Suprapubic skin (tissue), 4 donors: ENCODE data around the gene CREB5. TPM values are rescaled to one million over a fixed set of nuclear protein-coding genes. Genes with fewer than 3 reads are reported as not detected.

Source experiments
- DNase-seq, 2 donors: peaks; one replicate each; pipeline ENCODE4 v3.0.0-alpha.2; 2019; ENCODE audit warnings: low spot score in 2 of 2
- H3K27ac ChIP-seq: fragments of 200-600 bp; sonication (generic); one replicate; pipeline ENCODE4 v1.5.1; 2019
- H3K27me3 ChIP-seq: fragments of 200-600 bp; sonication (generic); one replicate; pipeline ENCODE4 v1.5.1; 2019
- H3K36me3 ChIP-seq: fragments of 200-600 bp; sonication (generic); one replicate; pipeline ENCODE4 v1.5.1; 2019
- H3K4me1 ChIP-seq: fragments of 200-600 bp; sonication (generic); one replicate; pipeline ENCODE4 v1.5.1; 2019
- H3K4me3 ChIP-seq: fragments of 200-600 bp; sonication (generic); one replicate; pipeline ENCODE4 v1.5.1; 2019; ENCODE audit warnings: mild to moderate bottlenecking
- H3K9me3 ChIP-seq: fragments of 200-600 bp; sonication (generic); one replicate; pipeline ENCODE4 v1.5.1; 2019
- EP300 ChIP-seq: sonication (generic); formaldehyde crosslinking; IDR thresholded peaks from one replicate; pipeline ENCODE4 v1.6.1; 2017; ENCODE audit warnings: antibody characterized with exemption
- POLR2A ChIP-seq, 2 donors: fragments of 450-650 bp; IDR thresholded peaks; one replicate each; pipeline ENCODE4 v1.6.1; 2017; ENCODE audit warnings: antibody characterized with exemption in 2 of 2, mild to moderate bottlenecking in 2 of 2, moderate library complexity in 2 of 2
- POLR2AphosphoS5 ChIP-seq, 3 donors: sonication (generic); formaldehyde crosslinking; IDR thresholded peaks; one replicate each; pipeline ENCODE4 v1.6.1; 2017; ENCODE audit warnings: antibody characterized with exemption in 3 of 3
- WGBS: methylation state at CpG from one replicate; pipeline ENCODE4 v1.1.5; 2018; 5-methylcytosine and 5-hydroxymethylcytosine counted together
- total RNA-seq, 4 donors: library from RNA; depleted of rRNA; stranded (reverse); fragments of >200 nt; gene quantifications; one replicate each; pipeline ENCODE4 v1.1.0, GENCODE V29; 2016
- TF ChIP-seq, protein P1 (sequence below), 2 donors: fragments of 200-600 bp in 1 of 2; fragments of 450-650 bp in 1 of 2; sonication (generic) in 1 of 2; IDR thresholded peaks; one replicate each; pipeline ENCODE4 v1.5.1; 2016 to 2019; ENCODE audit warnings: antibody characterized with exemption in 2 of 2, mild to moderate bottlenecking in 1 of 2, moderate library complexity in 1 of 2

The CREB5 gene
- total RNA-seq, 4 donors from 2014 or later = 6.2 to 12.1 (median 10.0) TPM

- H3K27ac ChIP-seq = peak overlapping the region; percentile 86
- H3K9me3 ChIP-seq = no peaks in the 10 kb centered on the region
- no peak overlapping the region for H3K4me3 ChIP-seq
- TF ChIP-seq EP300 (no peak), POLR2AphosphoS5 (IDR thresholded peaks at IDR 0.05) (no peak), POLR2A (IDR thresholded peaks at IDR 0.05) (no peak)
- TF ChIP-seq, protein P1, sequence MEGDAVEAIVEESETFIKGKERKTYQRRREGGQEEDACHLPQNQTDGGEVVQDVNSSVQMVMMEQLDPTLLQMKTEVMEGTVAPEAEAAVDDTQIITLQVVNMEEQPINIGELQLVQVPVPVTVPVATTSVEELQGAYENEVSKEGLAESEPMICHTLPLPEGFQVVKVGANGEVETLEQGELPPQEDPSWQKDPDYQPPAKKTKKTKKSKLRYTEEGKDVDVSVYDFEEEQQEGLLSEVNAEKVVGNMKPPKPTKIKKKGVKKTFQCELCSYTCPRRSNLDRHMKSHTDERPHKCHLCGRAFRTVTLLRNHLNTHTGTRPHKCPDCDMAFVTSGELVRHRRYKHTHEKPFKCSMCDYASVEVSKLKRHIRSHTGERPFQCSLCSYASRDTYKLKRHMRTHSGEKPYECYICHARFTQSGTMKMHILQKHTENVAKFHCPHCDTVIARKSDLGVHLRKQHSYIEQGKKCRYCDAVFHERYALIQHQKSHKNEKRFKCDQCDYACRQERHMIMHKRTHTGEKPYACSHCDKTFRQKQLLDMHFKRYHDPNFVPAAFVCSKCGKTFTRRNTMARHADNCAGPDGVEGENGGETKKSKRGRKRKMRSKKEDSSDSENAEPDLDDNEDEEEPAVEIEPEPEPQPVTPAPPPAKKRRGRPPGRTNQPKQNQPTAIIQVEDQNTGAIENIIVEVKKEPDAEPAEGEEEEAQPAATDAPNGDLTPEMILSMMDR (IDR thresholded peaks at IDR 0.05) = no peak
- peaks cover 45% of the 10 kb centered on the region for H3K4me1 ChIP-seq
- H3K27me3 ChIP-seq = peaks cover 34% of the 10 kb centered on the region
- no peaks in the 10 kb centered on the region for H3K36me3 ChIP-seq
- WGBS = 50% methylated on average over 2 of the region's 2 CpGs
- no peak for DNase-seq
Observed at GRCh38 chr7:28407651-28408050, 4.7 kb upstream of the CREB5 start.

DNA sequence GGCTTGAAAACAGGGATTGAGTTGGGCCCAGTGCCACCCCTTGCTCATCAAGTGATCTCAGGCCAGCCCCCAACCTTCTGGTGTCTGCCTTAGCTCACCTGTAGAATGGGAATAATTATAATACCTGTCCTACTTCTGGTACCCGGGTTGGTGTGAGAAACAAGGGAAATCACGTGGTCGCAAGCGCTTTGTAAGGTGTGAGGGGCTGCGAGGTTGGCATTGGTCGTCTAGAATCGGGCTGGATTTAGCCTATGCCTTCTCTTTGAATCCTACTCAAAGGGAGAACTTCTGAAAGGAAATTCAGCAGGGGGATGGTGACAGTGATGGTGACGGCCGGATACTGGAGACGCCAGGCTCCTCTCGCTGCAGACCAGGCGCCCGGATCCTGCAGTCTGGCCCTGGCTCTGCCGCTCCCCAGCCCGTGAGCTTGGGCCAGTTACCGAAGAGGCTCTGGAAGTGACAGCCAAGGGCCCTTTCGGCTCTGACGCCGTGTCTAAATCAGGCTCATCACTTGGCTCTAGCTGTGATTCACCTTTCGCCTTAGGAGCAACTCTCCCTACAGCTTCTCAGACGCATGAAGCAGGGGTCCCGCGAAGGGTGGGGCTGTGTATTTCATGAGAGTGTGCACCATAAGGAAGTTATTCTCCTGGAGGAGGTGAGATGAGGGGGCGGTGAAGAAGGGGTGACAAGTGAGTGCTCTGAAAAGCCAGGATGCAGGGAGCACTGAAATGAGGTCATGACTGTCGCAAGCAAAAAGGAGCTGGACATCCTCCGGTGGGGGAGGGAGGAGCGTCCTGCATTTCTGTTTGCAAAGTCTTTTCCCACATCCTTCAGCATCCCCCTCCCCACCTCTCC lies 4.0 kb upstream of the CREB5 start:
- DNase-seq = peak in 1 of 2 donors; percentile 83
- H3K9me3 ChIP-seq = no peaks in the 10 kb centered on the region
- peak overlapping the region; percentile 60 for H3K4me3 ChIP-seq
- H3K36me3 ChIP-seq = no peaks in the 10 kb centered on the region
- H3K27ac ChIP-seq = peak overlapping the region; percentile 86
- H3K27me3 ChIP-seq = peaks cover 36% of the 10 kb centered on the region
- 55% methylated on average over 24 of the region's 27 CpGs for WGBS
- peaks cover 45% of the 10 kb centered on the region for H3K4me1 ChIP-seq
- TF ChIP-seq, protein P1 (IDR thresholded peaks at IDR 0.05) = no peak
- TF ChIP-seq POLR2A (IDR thresholded peaks at IDR 0.05) = no peak
- no peak for TF ChIP-seq POLR2AphosphoS5 (IDR thresholded peaks at IDR 0.05)
- TF ChIP-seq EP300 = no peak

DNA sequence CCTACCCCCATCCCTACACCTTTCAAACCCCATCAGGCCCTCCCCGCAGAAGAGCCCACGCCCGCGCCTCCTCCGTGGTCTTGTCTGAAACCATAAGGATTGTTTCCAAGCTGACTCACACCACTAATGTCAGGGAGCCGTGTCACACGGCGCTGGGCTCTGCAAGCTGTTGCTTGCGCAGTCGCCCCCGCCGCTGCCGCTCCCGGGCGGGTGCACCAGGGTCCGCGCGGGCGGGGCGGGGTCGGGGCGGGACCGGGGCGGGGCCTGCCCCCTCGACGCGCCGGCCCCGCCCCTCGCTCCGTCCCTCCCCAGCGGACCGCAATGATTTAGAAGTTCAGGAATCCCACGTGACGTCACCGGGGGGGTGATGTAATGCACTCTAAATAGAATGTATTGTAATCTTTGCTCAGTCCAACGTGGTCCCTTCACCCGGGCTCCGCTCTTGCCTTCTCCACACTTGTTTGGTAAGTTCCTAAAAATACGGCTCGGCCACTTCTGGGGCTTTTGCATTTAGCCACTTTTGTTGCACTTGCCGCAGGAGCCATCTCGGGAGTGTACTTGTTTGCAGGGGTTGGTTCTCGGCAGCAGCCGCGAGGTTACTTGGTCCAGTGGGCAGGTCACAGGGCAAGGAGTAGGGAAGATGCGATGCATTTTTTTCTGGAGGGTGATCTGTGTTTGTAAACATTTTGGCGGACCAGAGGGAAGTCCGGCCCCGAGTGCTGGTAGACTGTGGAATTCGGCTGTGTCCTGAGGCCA lies 3.2 kb upstream of the CREB5 start:
- under 1% methylated on average over 14 of the region's 51 CpGs for WGBS
- TF ChIP-seq POLR2A (IDR thresholded peaks at IDR 0.05) = peak in 1 of 2 donors; percentile 89
- TF ChIP-seq POLR2AphosphoS5 (IDR thresholded peaks at IDR 0.05) = no peak
- H3K9me3 ChIP-seq = no peaks in the 10 kb centered on the region
- peak; percentile 97 to 98 for DNase-seq
- no peaks in the 10 kb centered on the region for H3K36me3 ChIP-seq
- H3K4me3 ChIP-seq = peak overlapping the region; percentile 60
- peak overlapping the region; percentile 86 for H3K27ac ChIP-seq
- peaks cover 45% of the 10 kb centered on the region for H3K4me1 ChIP-seq
- peaks cover 45% of the 10 kb centered on the region for H3K27me3 ChIP-seq

GRCh38 chr7:28409716-28410627 lies 2.3 kb upstream of the CREB5 start:
- H3K9me3 ChIP-seq = no peaks in the 10 kb centered on the region
- under 1% methylated on average over 18 of the region's 92 CpGs for WGBS
- peak overlapping the region; percentile 60 for H3K4me3 ChIP-seq
- H3K27ac ChIP-seq = peak overlapping the region; percentile 86
- peaks cover 45% of the 10 kb centered on the region for H3K4me1 ChIP-seq
- DNase-seq = peak in 1 of 2 donors; percentile 79
- H3K27me3 ChIP-seq = peaks cover 47% of the 10 kb centered on the region
- H3K36me3 ChIP-seq = no peaks in the 10 kb centered on the region
- TF ChIP-seq EP300 (no peak), POLR2AphosphoS5 (IDR thresholded peaks at IDR 0.05) (no peak), POLR2A (IDR thresholded peaks at IDR 0.05) (no peak)
- TF ChIP-seq, protein P1 (IDR thresholded peaks at IDR 0.05) = no peak
